Mesenchymal stem cell (in vitro differentiated cells and primary cell): ENCODE data around the gene MSMO1.
A peak's percentile ranks its signal among the peaks of the same experiment; 100 is the strongest.

ENCODE experiments used
- DNase-seq: peaks from one replicate; pipeline ENCODE4 v3.0.0-alpha.2; 2013
- H2AFZ ChIP-seq: one replicate; pipeline ENCODE4 v1.6.1; 2013; ENCODE audit warnings: low read depth, mild to moderate bottlenecking, control low read depth, inconsistent platforms, low read length, moderate library complexity
- H2AK5ac ChIP-seq: 2 replicates; pipeline ENCODE4 v1.6.1; 2013; ENCODE audit warnings: low read length, moderate library complexity, mild to moderate bottlenecking, inconsistent platforms; ENCODE audit not compliant: severe bottlenecking
- H2BK120ac ChIP-seq: one replicate; pipeline ENCODE4 v1.6.1; 2013; ENCODE audit warnings: low read depth, mild to moderate bottlenecking, inconsistent platforms, low read length, moderate library complexity
- H2BK12ac ChIP-seq, 2 experiments: one replicate each; pipeline ENCODE4 v1.6.1; 2013; ENCODE audit warnings: inconsistent platforms in 2 of 2, low read length in 2 of 2, mild to moderate bottlenecking in 2 of 2, moderate library complexity in 2 of 2, control low read depth in 1 of 2
- H2BK15ac ChIP-seq: one replicate; pipeline ENCODE4 v1.6.1; 2013; ENCODE audit warnings: mild to moderate bottlenecking, low read depth, inconsistent platforms; ENCODE audit not compliant: poor library complexity, severe bottlenecking
- H2BK5ac ChIP-seq: 2 replicates; pipeline ENCODE4 v1.6.1; 2013; ENCODE audit warnings: low read depth, mild to moderate bottlenecking, low read length, control low read depth, inconsistent platforms; ENCODE audit not compliant: poor library complexity, severe bottlenecking
- H3K14ac ChIP-seq, 2 experiments: one replicate each; pipeline ENCODE4 v1.6.1; 2013; ENCODE audit warnings: inconsistent platforms in 2 of 2, low read length in 2 of 2, control low read depth in 1 of 2, mild to moderate bottlenecking in 1 of 2, moderate library complexity in 1 of 2
- H3K18ac ChIP-seq, 2 experiments: one replicate each; pipeline ENCODE4 v1.6.1; 2013; ENCODE audit warnings: inconsistent platforms in 2 of 2, low read length in 2 of 2, control low read depth in 1 of 2, low read depth in 1 of 2, mild to moderate bottlenecking in 1 of 2
- H3K23ac ChIP-seq, 2 experiments: one replicate each; pipeline ENCODE4 v1.6.1; 2013; ENCODE audit warnings: inconsistent platforms in 2 of 2, low read length in 2 of 2, mild to moderate bottlenecking in 2 of 2, moderate library complexity in 2 of 2, control low read depth in 1 of 2
- H3K27ac ChIP-seq: 2 replicates; pipeline ENCODE4 v1.5.1; 2013; ENCODE audit warnings: mild to moderate bottlenecking, moderate library complexity, low read length, control low read depth, inconsistent platforms; ENCODE audit not compliant: poor library complexity, severe bottlenecking
- H3K27me3 ChIP-seq, 2 experiments: 2 replicates each; pipeline versions ENCODE4 v1.6.1 to v1.7.0; 2013; ENCODE audit warnings: low read length in 2 of 2, mild to moderate bottlenecking in 2 of 2, moderate library complexity in 2 of 2, control low read depth in 1 of 2, inconsistent platforms in 1 of 2; ENCODE audit not compliant: control insufficient read depth in 1 of 2, insufficient read depth in 1 of 2
- H3K36me3 ChIP-seq, 2 experiments: 2 replicates each; pipeline versions ENCODE4 v1.6.1 to v1.7.0; 2013; ENCODE audit warnings: low read length in 2 of 2, control low read depth in 1 of 2, inconsistent platforms in 1 of 2, low read depth in 1 of 2, mild to moderate bottlenecking in 1 of 2; ENCODE audit not compliant: insufficient read depth in 2 of 2, control insufficient read depth in 1 of 2
- H3K4ac ChIP-seq, 2 experiments: one replicate each; pipeline ENCODE4 v1.6.1; 2013; ENCODE audit warnings: inconsistent platforms in 2 of 2, low read length in 2 of 2, mild to moderate bottlenecking in 2 of 2, moderate library complexity in 2 of 2, control low read depth in 1 of 2, low read depth in 1 of 2
- H3K4me1 ChIP-seq: 2 replicates; pipeline ENCODE4 v1.6.1; 2013; ENCODE audit warnings: low read depth, low read length, control low read depth; ENCODE audit not compliant: control insufficient read depth, insufficient read depth
- H3K4me2 ChIP-seq: 2 replicates; pipeline ENCODE4 v1.6.1; 2013; ENCODE audit warnings: low read length, mild to moderate bottlenecking, inconsistent platforms; ENCODE audit not compliant: poor library complexity, severe bottlenecking
- H3K4me3 ChIP-seq, 2 experiments: 2 replicates each; pipeline versions ENCODE4 v1.5.1 to v1.7.0; 2013; ENCODE audit warnings: low read length in 2 of 2, mild to moderate bottlenecking in 2 of 2, control low read depth in 1 of 2, low read depth in 1 of 2; ENCODE audit not compliant: insufficient read depth in 1 of 2
- H3K79me1 ChIP-seq: replicated peaks from 2 replicates; pipeline ENCODE4 v1.6.1; 2013; ENCODE audit warnings: mild to moderate bottlenecking, control low read depth, low read length, inconsistent platforms; ENCODE audit not compliant: poor library complexity, severe bottlenecking
- H3K9ac ChIP-seq: 2 replicates; pipeline ENCODE4 v1.7.0; 2013; ENCODE audit warnings: mild to moderate bottlenecking, low read length, moderate library complexity
- H3K9me3 ChIP-seq: 2 replicates; pipeline ENCODE4 v1.7.0; 2013; ENCODE audit warnings: mild to moderate bottlenecking, low read length; ENCODE audit not compliant: control insufficient read depth
- H4K8ac ChIP-seq: one replicate; pipeline ENCODE4 v1.6.1; 2013; ENCODE audit warnings: inconsistent platforms, mild to moderate bottlenecking, low read length, moderate library complexity
- H4K91ac ChIP-seq: one replicate; pipeline ENCODE4 v1.6.1; 2013; ENCODE audit warnings: mild to moderate bottlenecking, low read length, inconsistent platforms
- WGBS: methylation state at CpG from one replicate; pipeline ENCODE4 v1.1.7; 2013; ENCODE audit warnings: mixed read lengths; 5-methylcytosine and 5-hydroxymethylcytosine counted together

Gene MSMO1

DNA sequence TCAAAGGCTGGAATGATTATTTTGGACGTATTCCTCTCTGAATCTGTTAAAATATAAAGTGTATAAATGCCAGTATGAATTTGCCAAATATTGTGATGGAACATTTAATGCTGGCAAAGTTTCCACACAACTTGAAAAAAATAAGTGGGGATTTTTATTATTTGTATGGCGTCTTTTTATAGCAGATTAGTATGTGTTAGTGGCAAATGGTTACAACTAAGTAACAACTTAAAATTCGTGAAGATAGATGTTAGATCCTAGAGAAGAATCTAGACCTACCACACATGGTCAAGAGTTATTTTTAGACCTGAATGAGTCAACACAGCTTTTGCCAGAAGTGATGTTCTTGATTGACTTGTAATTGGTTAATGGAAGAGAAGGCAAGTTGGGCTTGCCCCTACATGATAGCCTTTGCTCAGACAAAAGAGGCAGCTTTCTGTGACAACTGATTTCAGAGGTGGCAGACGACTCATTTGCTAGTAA lies 56.2 kb downstream of the MSMO1 start:
- DNase-seq = peak; percentile 46
- Histone ChIP-seq H3K4ac (no peak overlapping the region), H3K23ac (no peak overlapping the region), H3K36me3 (no peaks in the 10 kb centered on the region), H4K91ac (no peak overlapping the region), H3K4me3 (no peak overlapping the region), H3K4me1 (peaks cover 3% of the 10 kb centered on the region), H3K79me1 (peaks cover 9% of the 10 kb centered on the region), H3K27ac (no peak overlapping the region), H2AK5ac (no peak overlapping the region), H3K4me2 (peak overlapping the region; percentile 19), H3K9me3 (no peaks in the 10 kb centered on the region), H2BK15ac (no peak overlapping the region), H2AFZ (no peak overlapping the region), H2BK120ac (no peak overlapping the region), H3K27me3 (no peaks in the 10 kb centered on the region), H3K14ac (no peak overlapping the region), H3K9ac (no peak overlapping the region), H3K18ac (no peak overlapping the region), H4K8ac (no peak overlapping the region), H2BK5ac (no peak overlapping the region), H2BK12ac (no peak overlapping the region)
- 82% methylated on average over 3 of the region's 4 CpGs for WGBS

DNA sequence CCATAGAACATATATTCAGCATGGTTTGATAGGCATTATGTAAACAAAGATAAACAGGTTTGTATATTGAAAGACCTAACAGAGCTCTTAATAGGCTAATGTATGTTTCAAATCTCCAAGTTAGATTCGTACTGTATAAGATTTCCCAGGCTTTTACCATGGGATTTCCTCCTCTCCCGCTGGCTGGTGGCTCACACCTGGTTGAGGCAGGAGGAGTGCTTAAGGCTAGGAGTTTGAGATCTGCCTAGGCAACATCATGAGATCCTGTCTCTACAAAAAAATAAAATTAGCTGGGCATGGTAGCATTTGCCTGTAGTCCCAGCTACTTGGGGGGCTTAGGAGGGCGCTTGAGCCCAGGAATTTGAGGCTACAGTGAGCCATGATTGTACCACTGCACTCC lies 56.7 kb downstream of the MSMO1 start:
- H3K9me3 ChIP-seq = no peaks in the 10 kb centered on the region
- no peaks in the 10 kb centered on the region for H3K36me3 ChIP-seq
- H2BK15ac ChIP-seq = no peak overlapping the region
- H2BK12ac ChIP-seq = no peak overlapping the region
- H3K4ac ChIP-seq = no peak overlapping the region
- no peak overlapping the region for H3K9ac ChIP-seq
- H3K27ac ChIP-seq = no peak overlapping the region
- no peak overlapping the region for H2BK5ac ChIP-seq
- no peak overlapping the region for H2AK5ac ChIP-seq
- no peak overlapping the region for H3K23ac ChIP-seq
- H4K91ac ChIP-seq = no peak overlapping the region
- peaks cover 9% of the 10 kb centered on the region for H3K79me1 ChIP-seq
- H3K4me2 ChIP-seq = no peak overlapping the region
- H3K18ac ChIP-seq = no peak overlapping the region
- H4K8ac ChIP-seq = no peak overlapping the region
- no peak for DNase-seq
- no peaks in the 10 kb centered on the region for H3K27me3 ChIP-seq
- H3K14ac ChIP-seq = no peak overlapping the region
- no peak overlapping the region for H2AFZ ChIP-seq
- no peak overlapping the region for H3K4me3 ChIP-seq
- H3K4me1 ChIP-seq = peaks cover 3% of the 10 kb centered on the region
- H2BK120ac ChIP-seq = no peak overlapping the region
- WGBS = 94% methylated on average over 3 of the region's 3 CpGs

DNA sequence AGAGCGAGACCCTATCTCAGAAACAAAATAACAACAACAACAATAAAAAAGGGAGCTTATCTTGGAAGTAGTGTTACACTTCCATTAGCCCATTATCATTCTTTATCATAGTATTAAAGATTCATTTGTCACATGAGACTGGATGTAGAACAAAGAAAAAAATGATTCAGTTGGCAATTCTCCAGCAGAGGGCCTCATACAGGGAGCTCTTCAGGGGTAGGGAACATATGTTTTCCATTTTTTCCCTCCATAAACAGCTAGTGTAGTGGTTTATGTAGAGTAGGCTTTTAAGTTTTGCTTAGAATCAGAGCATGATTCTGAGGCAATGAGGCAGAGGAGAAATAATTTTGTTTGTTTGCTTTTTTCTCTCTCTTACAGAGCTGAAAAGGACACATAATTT lies 57.1 kb downstream of the MSMO1 start:
- H2BK12ac ChIP-seq = no peak overlapping the region
- H3K9ac ChIP-seq = peak overlapping the region; percentile 4
- H3K4me2 ChIP-seq = no peak overlapping the region
- no peak overlapping the region for H4K8ac ChIP-seq
- no peaks in the 10 kb centered on the region for H3K27me3 ChIP-seq
- no peak overlapping the region for H3K4me3 ChIP-seq
- H3K14ac ChIP-seq = no peak overlapping the region
- DNase-seq = no peak
- H3K4me1 ChIP-seq = peaks cover 3% of the 10 kb centered on the region
- H3K23ac ChIP-seq = no peak overlapping the region
- no peak overlapping the region for H3K4ac ChIP-seq
- no peaks in the 10 kb centered on the region for H3K9me3 ChIP-seq
- H2AK5ac ChIP-seq = no peak overlapping the region
- H3K18ac ChIP-seq = no peak overlapping the region
- H3K27ac ChIP-seq = no peak overlapping the region
- no peak overlapping the region for H4K91ac ChIP-seq
- no peak overlapping the region for H2BK120ac ChIP-seq
- WGBS = no CpG with 5 or more reads among the region's 1 CpG
- H2BK15ac ChIP-seq = no peak overlapping the region
- H2AFZ ChIP-seq = no peak overlapping the region
- H3K79me1 ChIP-seq = peaks cover 9% of the 10 kb centered on the region
- no peaks in the 10 kb centered on the region for H3K36me3 ChIP-seq
- H2BK5ac ChIP-seq = no peak overlapping the region

DNA sequence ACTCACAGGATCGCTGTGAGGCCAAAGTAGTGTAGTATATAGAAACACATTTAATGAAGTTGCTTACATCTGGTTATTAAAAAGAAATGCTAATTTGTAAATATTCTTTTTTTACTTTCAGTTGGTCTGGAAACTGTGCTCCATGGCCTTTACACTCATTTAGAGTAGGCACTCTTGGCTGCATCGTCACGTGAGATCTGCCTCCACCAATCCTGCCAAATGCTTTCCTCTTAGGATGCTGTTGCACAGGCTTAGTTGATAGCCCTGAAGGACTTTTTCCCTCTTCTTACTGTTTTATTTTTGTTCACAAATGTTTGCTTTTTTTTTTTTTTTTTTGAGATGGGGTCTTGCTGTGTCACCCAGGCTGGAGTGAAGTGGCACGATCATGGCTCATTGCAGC lies 57.7 kb downstream of the MSMO1 start:
- H2BK15ac ChIP-seq = no peak overlapping the region
- H2BK5ac ChIP-seq = no peak overlapping the region
- no peak overlapping the region for H3K27ac ChIP-seq
- H3K36me3 ChIP-seq = no peaks in the 10 kb centered on the region
- no peak overlapping the region for H2AFZ ChIP-seq
- no peak overlapping the region for H4K91ac ChIP-seq
- 99% methylated on average over 3 of the region's 4 CpGs for WGBS
- DNase-seq = no peak
- H4K8ac ChIP-seq = no peak overlapping the region
- no peak overlapping the region for H3K4ac ChIP-seq
- no peaks in the 10 kb centered on the region for H3K27me3 ChIP-seq
- H3K23ac ChIP-seq = no peak overlapping the region
- H3K14ac ChIP-seq = no peak overlapping the region
- no peak overlapping the region for H3K18ac ChIP-seq
- no peak overlapping the region for H3K4me3 ChIP-seq
- H2BK120ac ChIP-seq = no peak overlapping the region
- no peak overlapping the region for H2AK5ac ChIP-seq
- peaks cover 10% of the 10 kb centered on the region for H3K79me1 ChIP-seq
- no peak overlapping the region for H3K4me2 ChIP-seq
- H3K9ac ChIP-seq = peak overlapping the region; percentile 4
- H3K4me1 ChIP-seq = peaks cover 3% of the 10 kb centered on the region
- no peak overlapping the region for H2BK12ac ChIP-seq
- H3K9me3 ChIP-seq = no peaks in the 10 kb centered on the region
